ENCODE data around the gene RBPMS2. TPM values are rescaled to one million over a fixed set of nuclear protein-coding genes. Genes with fewer than 3 reads are reported as not detected.

The RBPMS2 gene
- total RNA-seq, 1 donor from 2014 or later, result not detected

DNA sequence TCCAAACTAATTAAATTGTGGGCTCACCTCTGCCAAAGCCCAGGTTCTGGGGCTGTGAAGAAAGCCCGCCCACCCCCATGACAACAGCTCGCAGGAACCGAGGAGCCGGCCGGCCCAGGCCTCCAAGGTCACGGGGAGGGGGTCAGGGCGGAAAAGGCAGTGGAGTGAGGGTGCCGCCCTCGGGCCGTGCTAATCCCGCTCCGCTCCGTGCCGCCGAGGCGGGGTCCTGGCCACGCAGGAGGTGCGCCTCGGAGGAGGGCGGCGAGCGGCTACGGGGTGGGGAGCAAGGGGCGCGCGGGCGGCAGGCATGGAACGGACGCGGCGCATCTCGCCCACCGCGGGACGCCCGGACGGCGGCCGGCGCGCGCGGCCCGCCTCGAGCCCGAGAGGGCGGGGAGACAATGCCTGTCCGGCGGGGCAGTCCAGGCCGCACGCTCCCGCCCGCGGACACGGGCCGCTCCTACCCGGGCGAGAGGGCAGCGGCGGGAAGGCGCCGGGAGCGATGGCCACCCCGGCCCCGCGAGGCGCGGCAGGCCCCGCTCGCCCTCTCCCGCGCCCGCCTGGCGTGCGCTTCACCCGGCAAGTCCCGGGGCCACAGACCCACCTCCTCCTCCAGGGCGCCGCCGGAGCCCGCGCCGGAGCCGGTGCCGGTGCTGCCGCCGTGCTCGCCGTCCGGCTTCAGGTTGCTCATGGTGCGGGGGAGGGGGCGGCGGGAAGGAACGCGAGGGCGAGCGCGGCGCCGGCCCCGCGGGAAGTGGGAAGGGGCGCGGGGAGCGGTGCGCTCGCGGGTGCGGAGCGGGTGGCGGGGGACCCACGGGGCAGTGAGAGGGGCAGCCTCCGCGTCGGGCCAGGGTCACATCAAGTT, 528 bp downstream of the RBPMS2 start:
- Mint-ChIP-seq H3K4me3 (peak overlapping the region; percentile 66), H3K4me1 (no peaks in the 10 kb centered on the region), H3K27ac (no peak overlapping the region), H3K27me3 (peaks cover 75% of the 10 kb centered on the region), H3K36me3 (ENCODE audit: low read depth) (no peaks in the 10 kb centered on the region), H3K9me3 (no peaks in the 10 kb centered on the region)
- intact Hi-C loops (cut with micrococcal nuclease), result no loop called here
- DNase-seq, result peak; percentile 70

GRCh38 chr15:64774037-64774628, 1.3 kb downstream of the RBPMS2 start:
- H3K27me3 Mint-ChIP-seq, result peaks cover 69% of the 10 kb centered on the region
- intact Hi-C loops (cut with micrococcal nuclease), result no loop called here

GRCh38 chr15:64773606-64774005, 1.8 kb downstream of the RBPMS2 start:
- Mint-ChIP-seq H3K36me3 (ENCODE audit: low read depth) (no peaks in the 10 kb centered on the region), H3K9me3 (no peaks in the 10 kb centered on the region), H3K4me1 (no peaks in the 10 kb centered on the region), H3K27ac (no peak overlapping the region), H3K4me3 (peak overlapping the region; percentile 55), H3K27me3 (peaks cover 64% of the 10 kb centered on the region)
- intact Hi-C loops (cut with micrococcal nuclease), result no loop called here
- DNase-seq, result no peak

More at GRCh38 chr15:64774037-64774628, 1.3 kb downstream of the RBPMS2 start:
- no peak for DNase-seq
- H3K4me1 Mint-ChIP-seq, result no peaks in the 10 kb centered on the region
- H3K27ac Mint-ChIP-seq, result no peak overlapping the region
- peak overlapping the region; percentile 66 for H3K4me3 Mint-ChIP-seq
- H3K36me3 Mint-ChIP-seq (ENCODE audit: low read depth), result no peaks in the 10 kb centered on the region
- no peaks in the 10 kb centered on the region for H3K9me3 Mint-ChIP-seq

GRCh38 chr15:64772964-64773363, 2.4 kb downstream of the RBPMS2 start:
- no peaks in the 10 kb centered on the region for H3K36me3 Mint-ChIP-seq (ENCODE audit: low read depth)
- no peaks in the 10 kb centered on the region for H3K4me1 Mint-ChIP-seq
- H3K27ac Mint-ChIP-seq, result no peak overlapping the region
- H3K4me3 Mint-ChIP-seq, result no peak overlapping the region
- no peaks in the 10 kb centered on the region for H3K9me3 Mint-ChIP-seq
- no peak for DNase-seq
- intact Hi-C loops (cut with micrococcal nuclease), result no loop called here
- H3K27me3 Mint-ChIP-seq, result peaks cover 58% of the 10 kb centered on the region

GRCh38 chr15:64772488-64772887, 2.9 kb downstream of the RBPMS2 start:
- peaks cover 53% of the 10 kb centered on the region for H3K27me3 Mint-ChIP-seq
- DNase-seq, result no peak
- no peak overlapping the region for H3K4me3 Mint-ChIP-seq
- no peaks in the 10 kb centered on the region for H3K36me3 Mint-ChIP-seq (ENCODE audit: low read depth)
- H3K27ac Mint-ChIP-seq, result no peak overlapping the region
- H3K4me1 Mint-ChIP-seq, result no peaks in the 10 kb centered on the region
- no peaks in the 10 kb centered on the region for H3K9me3 Mint-ChIP-seq
- intact Hi-C loops (cut with micrococcal nuclease), result no loop called here

GRCh38 chr15:64770626-64771025, 4.8 kb downstream of the RBPMS2 start:
- H3K9me3 Mint-ChIP-seq, result no peaks in the 10 kb centered on the region
- no peak for DNase-seq
- H3K4me1 Mint-ChIP-seq, result no peaks in the 10 kb centered on the region
- H3K4me3 Mint-ChIP-seq, result no peak overlapping the region
- no peaks in the 10 kb centered on the region for H3K36me3 Mint-ChIP-seq (ENCODE audit: low read depth)
- intact Hi-C loops (cut with micrococcal nuclease), result no loop called here
- H3K27ac Mint-ChIP-seq, result no peak overlapping the region
- H3K27me3 Mint-ChIP-seq, result peaks cover 38% of the 10 kb centered on the region

- intact Hi-C loops (cut with micrococcal nuclease), result no loop called here
- peaks cover 15% of the 10 kb centered on the region for H3K27me3 Mint-ChIP-seq
- no peaks in the 10 kb centered on the region for H3K4me1 Mint-ChIP-seq
- H3K9me3 Mint-ChIP-seq, result no peaks in the 10 kb centered on the region
- H3K27ac Mint-ChIP-seq, result no peak overlapping the region
- no peaks in the 10 kb centered on the region for H3K36me3 Mint-ChIP-seq (ENCODE audit: low read depth)
- DNase-seq, result no peak
- H3K4me3 Mint-ChIP-seq, result no peak overlapping the region
Measured at GRCh38 chr15:64767203-64767602, 8.2 kb downstream of the RBPMS2 start.

DNA sequence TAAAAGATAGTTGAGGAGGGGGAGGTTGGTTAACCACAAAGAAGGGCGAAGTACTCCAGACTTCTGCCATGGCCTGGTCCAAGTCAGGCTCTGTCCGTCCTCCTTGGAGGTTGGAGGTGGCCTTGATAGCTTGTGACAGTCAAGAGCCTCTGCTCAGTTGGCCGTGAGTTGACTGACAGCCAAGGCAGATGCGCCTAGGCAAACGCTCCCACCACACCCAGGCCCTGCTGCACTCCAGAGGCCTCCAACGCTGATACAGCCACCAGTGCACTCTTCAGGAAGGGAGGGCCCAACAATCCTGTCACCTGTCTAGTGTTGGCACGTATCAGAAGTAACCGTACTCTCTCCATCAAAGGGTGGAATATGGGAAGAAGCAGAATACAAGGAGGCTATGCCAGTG, 9.3 kb downstream of the RBPMS2 start:
- Mint-ChIP-seq H3K27ac (no peak overlapping the region), H3K4me3 (no peak overlapping the region), H3K36me3 (ENCODE audit: low read depth) (no peaks in the 10 kb centered on the region), H3K9me3 (no peaks in the 10 kb centered on the region), H3K4me1 (no peaks in the 10 kb centered on the region), H3K27me3 (peaks cover 10% of the 10 kb centered on the region)
- DNase-seq, result no peak
- intact Hi-C loops (cut with micrococcal nuclease), result no loop called here

GRCh38 chr15:64763874-64764273, 11.5 kb downstream of the RBPMS2 start:
- Mint-ChIP-seq H3K27ac (no peak overlapping the region), H3K36me3 (ENCODE audit: low read depth) (no peaks in the 10 kb centered on the region), H3K9me3 (no peaks in the 10 kb centered on the region), H3K4me1 (no peaks in the 10 kb centered on the region), H3K27me3 (no peaks in the 10 kb centered on the region), H3K4me3 (no peak overlapping the region)
- DNase-seq, result no peak
- intact Hi-C loops (cut with micrococcal nuclease), result no loop called here

- H3K27ac Mint-ChIP-seq, result no peak overlapping the region
- no peaks in the 10 kb centered on the region for H3K9me3 Mint-ChIP-seq
- no peak for DNase-seq
- no peaks in the 10 kb centered on the region for H3K36me3 Mint-ChIP-seq (ENCODE audit: low read depth)
- intact Hi-C loops (cut with micrococcal nuclease), result no loop called here
- no peaks in the 10 kb centered on the region for H3K27me3 Mint-ChIP-seq
- H3K4me3 Mint-ChIP-seq, result no peak overlapping the region
- no peaks in the 10 kb centered on the region for H3K4me1 Mint-ChIP-seq
Measured at GRCh38 chr15:64763462-64763861, 11.9 kb downstream of the RBPMS2 start.

DNA sequence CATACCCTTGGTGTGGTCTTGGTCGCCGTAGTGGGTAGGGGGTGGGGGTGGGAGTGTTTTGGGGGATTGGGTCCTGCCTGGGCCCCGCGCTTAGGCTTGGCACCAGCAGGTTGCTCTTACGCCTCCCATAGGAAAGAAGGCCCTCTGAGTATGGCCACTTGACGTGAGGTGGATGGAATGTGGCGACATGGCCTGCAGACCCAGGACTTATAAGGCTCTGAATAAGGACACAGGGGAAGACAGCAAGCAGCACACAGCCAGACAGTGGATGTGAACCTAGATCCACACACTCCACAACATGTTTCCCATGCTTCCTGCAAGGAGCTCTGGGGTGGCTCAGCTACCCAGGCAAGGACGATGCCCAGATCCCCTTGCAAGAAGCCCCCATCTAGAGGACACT, 12.4 kb downstream of the RBPMS2 start:
- H3K9me3 Mint-ChIP-seq, result no peaks in the 10 kb centered on the region
- H3K4me3 Mint-ChIP-seq, result no peak overlapping the region
- no peak overlapping the region for H3K27ac Mint-ChIP-seq
- H3K36me3 Mint-ChIP-seq (ENCODE audit: low read depth), result no peaks in the 10 kb centered on the region
- intact Hi-C loops (cut with micrococcal nuclease), result no loop called here
- no peaks in the 10 kb centered on the region for H3K4me1 Mint-ChIP-seq
- DNase-seq, result no peak
- H3K27me3 Mint-ChIP-seq, result peaks cover 2% of the 10 kb centered on the region

- no peak for DNase-seq
- Mint-ChIP-seq H3K4me1 (no peaks in the 10 kb centered on the region), H3K36me3 (ENCODE audit: low read depth) (no peaks in the 10 kb centered on the region), H3K9me3 (no peaks in the 10 kb centered on the region), H3K4me3 (no peak overlapping the region), H3K27ac (no peak overlapping the region), H3K27me3 (peaks cover 2% of the 10 kb centered on the region)
- intact Hi-C loops (cut with micrococcal nuclease), result no loop called here
Measured at GRCh38 chr15:64762546-64762945, 12.8 kb downstream of the RBPMS2 start.

GRCh38 chr15:64761156-64761555, 14.2 kb downstream of the RBPMS2 start:
- intact Hi-C loops (cut with micrococcal nuclease), result no loop called here
- Mint-ChIP-seq H3K36me3 (ENCODE audit: low read depth) (no peaks in the 10 kb centered on the region), H3K4me1 (no peaks in the 10 kb centered on the region), H3K27me3 (peaks cover 2% of the 10 kb centered on the region), H3K9me3 (no peaks in the 10 kb centered on the region), H3K27ac (no peak overlapping the region), H3K4me3 (no peak overlapping the region)
- DNase-seq, result no peak

DNA sequence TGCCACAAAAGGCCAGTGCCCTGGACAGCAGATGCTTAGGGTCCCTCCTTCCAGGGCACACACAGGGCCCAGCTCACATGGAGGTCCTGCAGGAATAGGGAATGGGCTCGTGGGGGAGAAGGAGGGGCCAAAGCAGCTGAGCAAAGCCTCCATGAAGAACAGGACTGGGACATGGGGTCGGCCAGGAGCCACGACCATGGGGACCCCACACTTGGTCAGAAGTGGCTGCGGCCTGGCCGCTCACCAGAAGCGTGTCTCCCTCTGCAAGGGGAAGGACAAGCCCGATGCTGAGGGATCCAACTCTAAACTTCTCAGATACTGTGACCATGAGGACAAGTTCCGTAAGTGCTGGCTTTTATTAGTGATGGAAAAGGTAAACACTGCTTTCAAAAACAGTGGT, 15.3 kb downstream of the RBPMS2 start:
- Mint-ChIP-seq H3K36me3 (ENCODE audit: low read depth) (no peaks in the 10 kb centered on the region), H3K27ac (no peak overlapping the region), H3K4me3 (no peak overlapping the region), H3K4me1 (no peaks in the 10 kb centered on the region), H3K27me3 (peaks cover 5% of the 10 kb centered on the region), H3K9me3 (no peaks in the 10 kb centered on the region)
- DNase-seq, result no peak
- intact Hi-C loops (cut with micrococcal nuclease), result no loop called here
